Caki2 (cell line): ENCODE data around the gene CALN1. TPM values are rescaled to one million over a fixed set of nuclear protein-coding genes. Genes with fewer than 3 reads are reported as not detected.
A peak's percentile ranks its signal among the peaks of the same experiment; 100 is the strongest.
"Not testable (repeated sequence)": the region's sequence is repeated elsewhere in the genome, so short reads cannot be mapped to it uniquely, and the experiment has no call there.

Experiments used
- DNase-seq: peaks from one replicate; pipeline ENCODE4 v3.0.0-alpha.2; 2015; ENCODE audit warnings: low read depth
- in situ Hi-C: cut with HindIII; loops from 2 replicates; pipeline ENCODE4 v1.10.0; 2016; ENCODE audit warnings: low sequenced_read_pairs, low pct_unique_long_range_greater_than_20kb, mixed read lengths
- total RNA-seq: library from RNA; depleted of rRNA; stranded (reverse); fragments of >200 nt; shearing (Covaris generic); gene quantifications from 2 replicates; pipeline ENCODE4 v1.2.3, GENCODE V29; 2014; ENCODE audit warnings: low replicate concordance

CALN1 gene
- total RNA-seq, 1 experiment from 2014 or later: not detected

DNA sequence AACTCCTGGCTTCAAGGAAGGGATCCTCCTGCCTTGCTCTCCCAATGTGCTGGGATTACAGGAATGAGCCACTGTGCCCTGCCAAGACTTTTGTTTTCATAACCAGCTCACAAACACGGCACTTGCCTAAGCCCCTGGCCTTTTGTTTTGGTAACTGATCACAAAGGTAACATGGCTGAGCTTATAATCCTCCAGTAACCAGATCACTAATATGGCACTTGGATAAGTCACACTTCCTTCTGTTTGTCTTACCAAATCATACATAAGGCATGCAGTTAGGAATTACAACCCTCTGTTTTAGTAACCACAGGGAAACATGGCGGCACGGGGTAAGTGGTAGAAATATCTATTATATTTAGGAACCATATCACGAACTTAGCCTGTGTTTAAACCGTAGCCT, 577.1 kb downstream of the CALN1 start:
- in situ Hi-C loops: no loop called here
- DNase-seq: no peak

- in situ Hi-C loops: no loop called here
- DNase-seq: no peak
Observed at GRCh38 chr7:71829515-71829914, 582.6 kb downstream of the CALN1 start.

DNA sequence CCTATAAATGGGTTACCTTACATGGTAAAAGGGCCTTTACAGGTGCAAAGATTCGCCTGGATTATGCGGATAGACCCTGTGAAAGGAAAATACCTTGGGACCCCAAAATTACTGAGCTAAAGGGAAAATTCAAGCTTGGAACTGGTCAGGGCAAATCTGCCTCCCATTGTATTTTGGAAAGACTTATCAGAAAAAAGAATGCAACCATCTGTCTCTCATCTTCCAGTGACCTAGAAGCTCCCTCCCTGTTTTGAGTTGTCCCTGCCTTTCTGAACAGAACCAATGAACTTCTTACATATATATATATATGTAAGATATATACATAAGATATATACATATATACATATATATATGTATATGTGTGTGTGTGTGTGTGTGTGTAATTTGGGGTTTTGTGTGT, 583.8 kb downstream of the CALN1 start:
- no peak for DNase-seq
- in situ Hi-C loops: no loop called here

DNA sequence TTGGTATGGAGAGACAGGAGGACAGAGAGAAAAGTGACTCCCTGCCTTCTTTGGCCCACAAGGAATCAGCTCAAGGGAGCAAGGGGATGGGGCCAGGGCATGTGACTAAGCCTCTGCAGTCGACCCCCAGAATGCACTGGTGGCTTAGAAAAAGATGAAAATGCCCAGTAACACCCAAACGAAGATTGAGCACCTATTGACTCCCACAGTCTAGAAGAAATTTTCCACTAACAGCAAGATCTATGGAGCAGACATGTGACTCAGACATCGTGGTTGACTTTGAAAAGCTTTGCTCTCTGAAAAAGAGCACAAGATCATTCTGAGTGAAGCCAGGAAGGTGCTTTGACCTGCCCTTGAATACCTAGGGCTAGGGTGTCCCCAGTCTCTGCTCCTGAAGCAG, 586.0 kb downstream of the CALN1 start:
- in situ Hi-C loops: no loop called here
- no peak for DNase-seq

DNA sequence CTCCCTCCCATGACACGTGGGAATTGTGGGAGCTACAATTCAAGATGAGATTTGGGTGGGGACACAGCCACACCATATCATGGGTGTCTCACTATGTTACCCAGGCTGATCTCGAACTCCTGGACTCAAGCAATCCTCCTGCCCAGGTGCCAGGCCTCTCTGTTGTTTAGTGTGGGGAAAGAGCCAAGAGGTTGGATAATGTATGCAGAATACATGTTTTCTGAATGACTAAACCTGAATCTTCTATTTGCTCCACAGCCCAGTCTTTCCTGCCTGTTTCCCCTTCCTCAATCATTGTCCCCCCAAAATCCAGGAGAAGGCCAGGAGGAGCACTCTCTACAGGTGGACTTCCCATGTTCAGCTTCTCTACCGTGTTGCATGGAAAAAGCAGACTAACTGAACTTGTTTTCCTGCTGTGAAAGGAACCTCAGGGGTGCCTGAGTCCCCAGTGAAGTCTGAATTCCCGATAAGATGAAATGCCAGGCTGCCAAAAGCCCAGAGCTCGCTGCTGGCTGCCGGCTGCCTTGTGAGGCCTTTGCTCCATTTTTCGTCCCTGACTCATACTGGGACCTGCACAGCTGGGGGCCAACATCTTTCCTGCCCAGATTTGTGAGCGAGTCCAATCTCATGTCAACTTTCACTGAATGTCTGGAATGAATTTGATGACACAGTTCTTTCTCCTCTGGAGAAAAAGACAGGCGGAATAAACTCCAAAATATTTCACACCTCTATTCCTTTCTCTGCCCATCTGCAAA, 588.0 kb downstream of the CALN1 start:
- in situ Hi-C loops: no loop called here
- DNase-seq: no peak

- in situ Hi-C loops, DNase-seq: not testable (repeated sequence)
Observed at GRCh38 chr7:71822406-71822805, 589.7 kb downstream of the CALN1 start.

DNA sequence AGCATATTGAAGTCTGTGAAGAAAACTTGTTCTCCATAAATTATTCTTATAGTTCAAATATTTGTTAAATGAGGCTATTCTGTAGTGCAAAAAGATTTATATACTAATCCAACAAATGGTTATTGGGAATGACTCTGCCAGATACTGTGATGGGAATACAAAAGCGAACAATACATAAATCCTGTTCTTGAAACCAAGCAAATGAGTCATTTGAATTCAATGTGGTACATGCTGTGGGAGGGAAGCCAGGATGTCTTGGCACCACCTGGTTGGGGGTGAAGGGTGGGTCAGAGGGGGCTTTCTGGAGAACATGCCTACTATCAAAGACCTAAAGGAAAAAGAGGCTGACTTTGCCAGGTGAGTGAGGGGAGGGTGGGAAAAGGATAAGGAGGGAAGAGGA, 594.2 kb downstream of the CALN1 start:
- DNase-seq: no peak
- in situ Hi-C loops: no loop called here

DNA sequence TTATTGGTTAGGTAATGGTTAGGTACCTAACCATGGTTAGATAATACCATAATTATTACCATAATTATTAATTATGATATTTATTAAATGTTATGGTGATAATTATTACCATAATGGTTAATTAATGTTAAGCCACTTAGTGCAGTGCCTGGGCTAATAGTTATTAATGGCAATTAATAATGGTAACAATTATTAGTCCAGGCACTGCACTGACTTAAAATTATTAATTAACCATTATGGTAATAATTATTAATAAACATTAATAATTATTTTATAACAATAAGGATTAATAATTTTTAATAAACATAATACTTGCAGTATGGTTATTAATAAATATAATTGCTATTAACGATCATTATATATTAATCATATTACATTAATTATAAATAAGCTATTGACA, 604.0 kb downstream of the CALN1 start:
- no peak for DNase-seq
- in situ Hi-C loops: no loop called here

GRCh38 chr7:71804256-71804655, 607.9 kb downstream of the CALN1 start:
- in situ Hi-C loops: no loop called here
- DNase-seq: no peak

GRCh38 chr7:71801976-71802375, 610.2 kb downstream of the CALN1 start:
- in situ Hi-C loops: no loop called here
- peak; percentile 33 for DNase-seq

GRCh38 chr7:71800321-71800720, 611.8 kb downstream of the CALN1 start:
- in situ Hi-C loops: no loop called here
- DNase-seq: no peak

DNA sequence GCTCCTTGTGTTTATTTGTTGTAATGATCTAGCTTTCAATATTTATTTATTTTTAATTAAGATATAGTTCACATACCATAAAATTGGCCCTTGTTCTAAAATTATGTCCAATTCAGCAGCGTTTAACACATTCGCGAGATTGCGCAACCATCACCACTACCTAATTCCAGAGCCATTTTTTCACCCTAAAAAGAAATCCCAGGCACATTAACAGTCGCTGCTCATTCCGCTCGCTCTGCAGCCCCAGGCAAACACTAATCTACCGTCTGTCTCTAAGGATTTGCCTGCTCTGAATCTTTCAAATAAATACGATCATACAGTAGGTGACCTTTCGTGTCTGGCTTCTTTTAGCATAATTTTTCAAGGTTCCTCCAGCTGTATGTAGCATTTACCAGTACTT, 616.7 kb downstream of the CALN1 start:
- DNase-seq: no peak
- in situ Hi-C loops: no loop called here

DNA sequence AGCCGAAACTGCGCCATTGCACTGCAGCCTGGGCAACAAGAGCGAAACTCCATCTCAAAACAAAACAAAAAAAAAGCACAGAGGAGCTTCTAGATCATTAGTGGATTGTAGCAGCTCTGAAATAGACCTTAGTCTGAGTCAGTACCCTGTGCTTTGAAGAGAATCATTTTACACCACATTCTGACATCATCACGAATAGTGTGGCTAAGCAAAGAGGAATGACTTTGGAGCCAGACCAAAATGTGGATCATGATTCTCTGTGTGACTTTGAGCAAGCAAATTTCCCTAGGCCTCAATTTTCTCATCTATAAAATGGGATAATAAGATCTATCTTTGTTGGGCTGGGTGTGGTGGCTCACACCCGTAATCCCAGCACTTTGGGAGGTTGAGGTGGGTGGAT, 618.9 kb downstream of the CALN1 start:
- DNase-seq: no peak
- in situ Hi-C loops: no loop called here

DNA sequence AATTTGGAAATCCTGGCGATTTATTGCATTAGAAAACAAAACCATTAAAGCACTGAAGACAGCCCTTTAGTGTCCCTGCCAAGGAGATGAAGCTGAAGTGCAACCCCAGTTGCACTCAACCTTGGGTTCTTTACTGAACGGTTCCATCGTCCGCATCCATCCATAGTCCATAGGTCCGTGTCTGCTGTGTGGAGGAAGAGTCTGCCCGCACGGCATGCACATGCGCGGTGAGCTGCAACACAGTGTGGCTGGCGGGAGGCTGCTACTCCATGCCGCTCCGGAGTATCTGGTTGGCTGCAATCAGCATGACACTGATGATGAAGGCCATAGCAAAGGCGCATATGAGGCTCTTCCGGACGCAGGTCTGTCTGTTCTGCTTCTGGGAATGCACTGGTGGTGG, 624.6 kb downstream of the CALN1 start:
- DNase-seq: no peak
- in situ Hi-C loops: no loop called here

DNA sequence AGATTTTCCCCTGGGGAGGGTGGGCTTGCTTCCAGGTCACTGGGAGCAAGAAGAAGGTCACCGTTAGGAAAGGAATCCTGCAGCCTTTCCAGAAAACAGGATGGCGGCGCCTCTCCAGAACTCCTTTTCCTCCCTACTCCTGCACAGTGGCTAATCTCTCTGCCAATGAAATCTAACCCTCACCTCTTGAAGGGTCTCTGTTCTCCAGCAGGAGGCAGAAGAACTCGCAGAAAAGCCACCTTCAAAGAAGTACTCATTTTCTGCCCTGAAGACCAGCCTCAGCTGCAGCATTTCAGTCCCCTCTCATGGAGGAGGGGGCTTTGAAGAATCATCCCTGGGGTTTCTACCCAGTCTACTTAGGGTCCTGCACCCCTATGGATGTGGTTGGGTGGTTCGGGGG, 626.9 kb downstream of the CALN1 start:
- no peak for DNase-seq
- in situ Hi-C loops: no loop called here

DNA sequence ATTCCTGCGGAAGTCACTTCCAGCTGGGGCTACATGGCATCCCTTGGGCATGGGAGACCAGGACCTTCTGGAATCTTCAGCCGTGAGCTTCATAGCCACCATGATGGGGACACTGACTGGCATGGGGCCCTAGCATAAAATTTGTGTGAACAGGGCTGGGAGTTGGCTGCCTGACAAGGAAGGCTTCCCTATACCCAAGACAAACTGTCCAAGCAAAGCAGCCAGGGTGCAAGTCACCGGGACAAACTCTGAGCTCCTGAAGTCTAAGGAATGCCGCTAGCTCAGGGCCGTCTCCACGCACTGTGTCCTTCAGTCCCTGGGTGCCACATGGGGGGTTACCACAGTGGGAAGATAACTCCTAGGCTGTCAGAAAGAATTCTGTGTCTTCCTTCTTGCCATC, 627.4 kb downstream of the CALN1 start:
- in situ Hi-C loops: no loop called here
- DNase-seq: no peak

GRCh38 chr7:71784180-71784579, 628.0 kb downstream of the CALN1 start:
- no peak for DNase-seq
- in situ Hi-C loops: no loop called here

- no peak for DNase-seq
- in situ Hi-C loops: no loop called here
Observed at GRCh38 chr7:71783779-71784178, 628.4 kb downstream of the CALN1 start.

DNA sequence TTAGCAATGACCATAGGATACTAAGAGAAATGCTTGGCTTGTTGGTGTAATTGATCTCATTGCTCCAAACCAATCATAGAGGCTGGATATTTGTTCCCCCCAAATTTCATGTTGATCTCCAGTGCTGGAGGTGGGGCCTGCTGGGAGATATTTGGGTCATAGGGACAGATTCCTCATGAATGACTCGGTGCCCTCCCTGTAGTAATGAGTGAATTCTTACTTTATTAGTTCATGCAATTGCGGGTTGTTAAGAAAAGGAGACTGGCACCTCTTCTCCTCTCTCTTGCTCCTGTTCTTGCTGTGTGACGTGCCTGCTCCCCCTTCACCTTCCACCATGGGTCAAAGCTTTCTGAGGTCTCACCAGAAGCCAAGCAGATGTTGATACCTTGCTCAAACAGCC, 630.1 kb downstream of the CALN1 start:
- in situ Hi-C loops: no loop called here
- DNase-seq: no peak

DNA sequence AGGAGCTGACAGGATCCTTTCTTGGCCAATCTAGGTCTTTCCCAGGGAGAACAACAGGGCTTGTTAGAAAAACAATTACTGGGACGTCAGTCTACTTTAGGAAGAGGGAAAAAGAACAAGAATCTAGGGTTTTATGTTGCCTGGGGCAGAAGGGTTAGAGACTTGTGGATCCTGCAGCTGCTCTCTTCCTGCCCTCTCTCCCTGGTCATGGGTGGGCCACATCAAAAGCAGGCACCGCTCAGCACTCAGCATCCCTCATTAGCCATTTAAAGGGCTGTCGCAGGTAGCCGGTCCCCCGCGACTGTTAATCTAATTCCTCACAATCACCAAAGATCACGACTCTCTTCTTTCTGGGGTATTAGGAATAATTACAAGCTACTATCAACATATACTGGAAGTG, 631.9 kb downstream of the CALN1 start:
- in situ Hi-C loops: no loop called here
- DNase-seq: no peak
